HUES64 (cell line): ENCODE data around the gene SMIM24.
"Not testable (repeated sequence)": the region's sequence is repeated elsewhere in the genome, so short reads cannot be mapped to it uniquely, and the experiment has no call there.

Experiments used
- H3K27ac ChIP-seq: 2 replicates; pipeline ENCODE4 v1.7.0; 2013; ENCODE audit warnings: low read depth, low read length, inconsistent platforms
- H3K27me3 ChIP-seq: 2 replicates; pipeline ENCODE4 v1.6.1; 2013; ENCODE audit warnings: mild to moderate bottlenecking, low read length; ENCODE audit not compliant: insufficient read depth
- H3K36me3 ChIP-seq: 2 replicates; pipeline ENCODE4 v1.6.1; 2013; ENCODE audit warnings: mild to moderate bottlenecking, low read length; ENCODE audit not compliant: insufficient read depth
- H3K4me1 ChIP-seq: 2 replicates; pipeline ENCODE4 v1.6.1; 2013; ENCODE audit warnings: mild to moderate bottlenecking, low read length, moderate library complexity; ENCODE audit not compliant: insufficient read depth
- H3K4me3 ChIP-seq: 2 replicates; pipeline ENCODE4 v1.5.1; 2013; ENCODE audit warnings: mild to moderate bottlenecking, low read length, moderate library complexity
- H3K9ac ChIP-seq: 2 replicates; pipeline ENCODE4 v1.6.1; 2013; ENCODE audit warnings: mild to moderate bottlenecking, low read depth, low read length
- H3K9me3 ChIP-seq: 2 replicates; pipeline ENCODE4 v1.6.1; 2013; ENCODE audit warnings: low read depth, low read length; ENCODE audit not compliant: insufficient read depth
- WGBS: fragments of 150-250, 120-280 bp; methylation state at CpG from one replicate; pipeline ENCODE4 v1.1.7; 2013; ENCODE audit warnings: missing lambda C conversion rate; 5-methylcytosine and 5-hydroxymethylcytosine counted together

Gene SMIM24

GRCh38 chr19:3434630-3435553, 45.4 kb downstream of the SMIM24 start:
- peak overlapping the region; percentile 74 for H3K4me3 ChIP-seq
- peak overlapping the region; percentile 92 for H3K9ac ChIP-seq
- H3K36me3 ChIP-seq: no peaks in the 10 kb centered on the region
- H3K9me3 ChIP-seq: no peaks in the 10 kb centered on the region
- H3K27me3 ChIP-seq: no peaks in the 10 kb centered on the region
- peak overlapping the region; percentile 92 for H3K27ac ChIP-seq
- WGBS: under 1% methylated on average over 67 of the region's 67 CpGs
- no peaks in the 10 kb centered on the region for H3K4me1 ChIP-seq

GRCh38 chr19:3433805-3434540, 46.4 kb downstream of the SMIM24 start:
- Histone ChIP-seq H3K27ac (no peak overlapping the region), H3K4me3 (peak overlapping the region; percentile 74), H3K4me1 (no peaks in the 10 kb centered on the region), H3K36me3 (no peaks in the 10 kb centered on the region), H3K9me3 (no peaks in the 10 kb centered on the region), H3K27me3 (no peaks in the 10 kb centered on the region), H3K9ac (peak overlapping the region; percentile 92)
- WGBS: 83% methylated on average over 11 of the region's 11 CpGs

GRCh38 chr19:3433313-3433712, 47.0 kb downstream of the SMIM24 start:
- H3K4me1 ChIP-seq: no peaks in the 10 kb centered on the region
- H3K27ac ChIP-seq: no peak overlapping the region

GRCh38 chr19:3431760-3432397, 48.4 kb downstream of the SMIM24 start:
- H3K9ac ChIP-seq: no peak overlapping the region
- H3K9me3 ChIP-seq: no peaks in the 10 kb centered on the region
- no peak overlapping the region for H3K4me3 ChIP-seq
- no peaks in the 10 kb centered on the region for H3K36me3 ChIP-seq
- H3K27ac ChIP-seq: no peak overlapping the region
- no peaks in the 10 kb centered on the region for H3K4me1 ChIP-seq
- 90% methylated on average over 18 of the region's 18 CpGs for WGBS
- H3K27me3 ChIP-seq: no peaks in the 10 kb centered on the region

More at GRCh38 chr19:3433313-3433712, 47.0 kb downstream of the SMIM24 start:
- WGBS: 89% methylated on average over 11 of the region's 12 CpGs
- Histone ChIP-seq H3K4me3 (no peak overlapping the region), H3K36me3 (no peaks in the 10 kb centered on the region), H3K9me3 (no peaks in the 10 kb centered on the region), H3K27me3 (no peaks in the 10 kb centered on the region), H3K9ac (no peak overlapping the region)

- H3K9ac ChIP-seq, H3K36me3 ChIP-seq, H3K4me3 ChIP-seq, H3K27ac ChIP-seq, H3K9me3 ChIP-seq, H3K4me1 ChIP-seq, H3K27me3 ChIP-seq: not testable (repeated sequence)
- WGBS: 89% methylated on average over 5 of the region's 5 CpGs
These were observed 50.0 kb downstream of the SMIM24 start for GRCh38 chr19:3430366-3430680.

- no peak overlapping the region for H3K9ac ChIP-seq
- no peaks in the 10 kb centered on the region for H3K4me1 ChIP-seq
- no peaks in the 10 kb centered on the region for H3K9me3 ChIP-seq
- WGBS: 91% methylated on average over 9 of the region's 9 CpGs
- no peak overlapping the region for H3K27ac ChIP-seq
- no peaks in the 10 kb centered on the region for H3K27me3 ChIP-seq
- H3K36me3 ChIP-seq: no peaks in the 10 kb centered on the region
- no peak overlapping the region for H3K4me3 ChIP-seq
These were observed 53.9 kb downstream of the SMIM24 start for GRCh38 chr19:3426433-3426832.
